Measurements from ENCODE around the gene RNF111. TPM values are rescaled to one million over a fixed set of nuclear protein-coding genes. Genes with fewer than 3 reads are reported as not detected.
"Not testable (repeated sequence)": the region's sequence is repeated elsewhere in the genome, so short reads cannot be mapped to it uniquely, and the experiment has no call there.

The RNF111 gene
- total RNA-seq, 1 donor from 2014 or later: 14.5 TPM

- DNase-seq (ENCODE audit: low read depth) (peak; percentile 61), FAIRE-seq (no peak)
- H3K36me3 ChIP-seq (ENCODE audit: control insufficient read depth, insufficient read depth, low read length): peaks cover 10% of the 10 kb centered on the region
- TF ChIP-seq, protein P1, sequence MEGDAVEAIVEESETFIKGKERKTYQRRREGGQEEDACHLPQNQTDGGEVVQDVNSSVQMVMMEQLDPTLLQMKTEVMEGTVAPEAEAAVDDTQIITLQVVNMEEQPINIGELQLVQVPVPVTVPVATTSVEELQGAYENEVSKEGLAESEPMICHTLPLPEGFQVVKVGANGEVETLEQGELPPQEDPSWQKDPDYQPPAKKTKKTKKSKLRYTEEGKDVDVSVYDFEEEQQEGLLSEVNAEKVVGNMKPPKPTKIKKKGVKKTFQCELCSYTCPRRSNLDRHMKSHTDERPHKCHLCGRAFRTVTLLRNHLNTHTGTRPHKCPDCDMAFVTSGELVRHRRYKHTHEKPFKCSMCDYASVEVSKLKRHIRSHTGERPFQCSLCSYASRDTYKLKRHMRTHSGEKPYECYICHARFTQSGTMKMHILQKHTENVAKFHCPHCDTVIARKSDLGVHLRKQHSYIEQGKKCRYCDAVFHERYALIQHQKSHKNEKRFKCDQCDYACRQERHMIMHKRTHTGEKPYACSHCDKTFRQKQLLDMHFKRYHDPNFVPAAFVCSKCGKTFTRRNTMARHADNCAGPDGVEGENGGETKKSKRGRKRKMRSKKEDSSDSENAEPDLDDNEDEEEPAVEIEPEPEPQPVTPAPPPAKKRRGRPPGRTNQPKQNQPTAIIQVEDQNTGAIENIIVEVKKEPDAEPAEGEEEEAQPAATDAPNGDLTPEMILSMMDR (IDR thresholded peaks at IDR 0.05; ENCODE audit: insufficient read depth, low read length, severe bottlenecking): no peak
- H3K4me3 ChIP-seq (ENCODE audit: low read depth, low read length): no peak overlapping the region
- no peaks in the 10 kb centered on the region for H3K27me3 ChIP-seq (ENCODE audit: control insufficient read depth, insufficient read depth, low read length)
These were observed 153.2 kb downstream of the RNF111 start for GRCh38 chr15:59140422-59141226.

GRCh38 chr15:59143281-59143680 is 155.8 kb downstream of the RNF111 start:
- FAIRE-seq: no peak
- TF ChIP-seq, protein P1 (IDR thresholded peaks at IDR 0.05; ENCODE audit: insufficient read depth, low read length, severe bottlenecking): no peak
- no peak for DNase-seq (ENCODE audit: low read depth)
- H3K36me3 ChIP-seq (ENCODE audit: control insufficient read depth, insufficient read depth, low read length): peaks cover 10% of the 10 kb centered on the region
- no peak overlapping the region for H3K4me3 ChIP-seq (ENCODE audit: low read depth, low read length)
- no peaks in the 10 kb centered on the region for H3K27me3 ChIP-seq (ENCODE audit: control insufficient read depth, insufficient read depth, low read length)

- TF ChIP-seq, protein P1 (IDR thresholded peaks at IDR 0.05; ENCODE audit: insufficient read depth, low read length, severe bottlenecking): peak; percentile 28
- not testable (repeated sequence) for H3K27me3 ChIP-seq (ENCODE audit: control insufficient read depth, insufficient read depth, low read length); H3K4me3 ChIP-seq (ENCODE audit: low read depth, low read length); DNase-seq (ENCODE audit: low read depth); FAIRE-seq; H3K36me3 ChIP-seq (ENCODE audit: control insufficient read depth, insufficient read depth, low read length)
These were observed 157.1 kb downstream of the RNF111 start for GRCh38 chr15:59144594-59144993.

Other genes with a start within 250 kb of the RNF111 start
- 112 and 118 TPM in 2 replicates for gene ADAM10, start 238.0 kb upstream of the RNF111 start, total RNA-seq
- gene MINDY2, start 216.4 kb upstream of the RNF111 start, total RNA-seq: 23.0 and 25.0 TPM in 2 replicates
- 102 and 156 TPM in 2 replicates for gene SLTM, start 54.0 kb upstream of the RNF111 start, total RNA-seq
- gene CCNB2, start 117.5 kb downstream of the RNF111 start, total RNA-seq: 2.1 and 2.3 TPM in 2 replicates
- gene LDHAL6B, start 219.2 kb downstream of the RNF111 start, total RNA-seq: not detected in 2 replicates